GM12874 (cell line): ENCODE measurements around the gene C14orf93.

Source experiments
- TF ChIP-seq, protein P1 (sequence below): IDR thresholded peaks from 2 replicates; pipeline ENCODE4 v1.5.1; 2011; ENCODE audit warnings: low read depth, mild to moderate bottlenecking, control low read depth, low read length, moderate library complexity; ENCODE audit not compliant: insufficient read depth

The C14orf93 gene

DNA sequence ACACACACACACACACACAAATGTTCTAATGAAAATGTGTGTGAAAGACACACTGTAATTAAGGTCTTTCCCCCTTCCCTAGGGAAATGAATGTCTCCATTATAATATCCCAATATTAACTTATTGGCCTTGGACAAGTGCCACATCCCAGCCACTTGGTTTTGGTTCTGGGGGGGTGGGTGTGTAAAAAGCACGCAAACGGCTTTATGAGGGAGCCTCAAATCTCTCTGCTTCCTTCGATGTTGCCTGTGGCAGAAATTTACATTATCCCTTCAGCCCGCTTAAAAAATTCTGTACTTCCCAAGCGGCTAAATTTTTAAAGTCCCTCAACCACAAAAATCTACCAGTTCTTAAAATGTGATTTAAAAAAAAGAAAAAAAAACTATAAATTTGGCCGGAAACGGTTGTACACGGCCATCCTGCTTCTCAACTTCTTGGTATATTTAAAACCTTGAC lies 432 bp downstream of the C14orf93 start:
- TF ChIP-seq, protein P1, sequence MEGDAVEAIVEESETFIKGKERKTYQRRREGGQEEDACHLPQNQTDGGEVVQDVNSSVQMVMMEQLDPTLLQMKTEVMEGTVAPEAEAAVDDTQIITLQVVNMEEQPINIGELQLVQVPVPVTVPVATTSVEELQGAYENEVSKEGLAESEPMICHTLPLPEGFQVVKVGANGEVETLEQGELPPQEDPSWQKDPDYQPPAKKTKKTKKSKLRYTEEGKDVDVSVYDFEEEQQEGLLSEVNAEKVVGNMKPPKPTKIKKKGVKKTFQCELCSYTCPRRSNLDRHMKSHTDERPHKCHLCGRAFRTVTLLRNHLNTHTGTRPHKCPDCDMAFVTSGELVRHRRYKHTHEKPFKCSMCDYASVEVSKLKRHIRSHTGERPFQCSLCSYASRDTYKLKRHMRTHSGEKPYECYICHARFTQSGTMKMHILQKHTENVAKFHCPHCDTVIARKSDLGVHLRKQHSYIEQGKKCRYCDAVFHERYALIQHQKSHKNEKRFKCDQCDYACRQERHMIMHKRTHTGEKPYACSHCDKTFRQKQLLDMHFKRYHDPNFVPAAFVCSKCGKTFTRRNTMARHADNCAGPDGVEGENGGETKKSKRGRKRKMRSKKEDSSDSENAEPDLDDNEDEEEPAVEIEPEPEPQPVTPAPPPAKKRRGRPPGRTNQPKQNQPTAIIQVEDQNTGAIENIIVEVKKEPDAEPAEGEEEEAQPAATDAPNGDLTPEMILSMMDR = no peak

DNA sequence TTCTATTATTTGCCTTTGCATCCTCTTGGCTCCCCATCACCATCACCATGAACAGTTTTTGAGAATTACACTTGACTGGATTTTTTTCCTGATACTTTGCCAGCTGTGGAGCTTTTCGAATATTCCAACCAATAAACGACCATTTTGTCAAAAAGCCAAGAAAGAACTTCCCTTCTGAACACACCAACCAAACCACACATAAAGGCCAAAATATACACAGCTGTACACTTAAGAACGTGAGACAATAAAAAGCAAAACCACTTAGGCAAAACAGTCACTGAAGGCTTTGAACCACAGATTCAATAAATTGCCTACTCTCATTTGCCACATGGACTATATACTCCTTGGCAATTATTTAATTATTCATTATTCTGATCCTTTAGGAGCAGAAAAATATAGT lies 1.1 kb downstream of the C14orf93 start:
- TF ChIP-seq, protein P1 = no peak

DNA sequence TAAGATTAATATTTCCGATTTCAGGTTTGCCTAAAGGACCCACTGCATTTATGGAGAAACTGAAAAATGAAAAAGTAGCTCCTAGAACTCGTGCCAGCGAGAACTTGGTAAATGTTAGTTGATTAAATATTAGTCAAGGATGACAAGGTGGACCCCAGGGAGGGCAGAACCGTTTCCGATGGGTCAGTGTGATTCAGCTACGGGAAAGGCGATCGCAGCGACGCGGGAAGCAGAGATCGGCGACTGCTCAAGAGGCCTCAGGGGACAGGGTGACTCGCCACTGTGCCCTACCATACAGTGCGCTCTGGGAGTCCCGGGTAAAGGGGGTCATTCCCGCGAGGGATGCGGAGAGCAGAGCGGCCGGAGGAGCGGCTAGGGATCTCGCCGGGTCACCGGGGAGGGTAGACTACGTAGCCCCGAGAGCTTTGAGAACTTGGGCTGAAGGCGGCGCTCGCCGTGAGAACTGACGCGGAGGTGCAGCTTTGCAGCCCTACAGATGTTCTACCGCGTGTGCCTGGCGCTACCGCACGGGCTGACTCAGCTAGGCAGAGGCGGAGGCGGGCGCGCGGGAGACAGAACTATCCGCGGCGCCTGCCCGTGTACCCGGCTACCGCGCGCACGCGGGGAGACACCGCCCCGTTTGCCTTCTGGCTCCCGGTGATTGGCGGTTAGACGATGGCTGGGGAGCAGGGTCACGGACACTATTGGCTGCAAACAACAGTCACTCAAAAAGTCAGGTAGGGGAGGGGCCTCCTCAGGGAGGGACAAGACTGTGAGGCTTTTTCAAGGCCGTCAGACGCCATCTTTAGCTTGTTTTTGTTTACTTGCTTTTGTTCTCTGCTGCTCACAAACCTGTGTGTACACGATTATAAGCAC lies 3.2 kb downstream of the C14orf93 start:
- TF ChIP-seq, protein P1 = peak; percentile 49

DNA sequence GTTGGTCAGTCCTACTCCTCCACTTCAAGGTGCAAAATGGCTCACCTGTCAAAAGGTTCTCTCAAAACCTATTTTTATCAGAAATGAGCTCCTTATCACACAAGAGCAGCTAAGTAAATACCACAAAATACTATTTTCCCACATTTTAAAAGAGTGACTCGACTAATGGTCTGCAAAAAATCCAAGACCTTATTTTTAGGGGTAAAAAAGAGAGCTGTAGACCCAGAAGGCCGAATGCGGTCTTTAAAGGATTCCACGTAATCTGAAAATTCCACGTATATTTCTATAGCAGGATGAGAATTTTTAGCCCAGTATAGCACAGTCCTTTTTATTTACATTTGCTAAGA lies 3.8 kb downstream of the C14orf93 start:
- TF ChIP-seq, protein P1 = no peak

DNA sequence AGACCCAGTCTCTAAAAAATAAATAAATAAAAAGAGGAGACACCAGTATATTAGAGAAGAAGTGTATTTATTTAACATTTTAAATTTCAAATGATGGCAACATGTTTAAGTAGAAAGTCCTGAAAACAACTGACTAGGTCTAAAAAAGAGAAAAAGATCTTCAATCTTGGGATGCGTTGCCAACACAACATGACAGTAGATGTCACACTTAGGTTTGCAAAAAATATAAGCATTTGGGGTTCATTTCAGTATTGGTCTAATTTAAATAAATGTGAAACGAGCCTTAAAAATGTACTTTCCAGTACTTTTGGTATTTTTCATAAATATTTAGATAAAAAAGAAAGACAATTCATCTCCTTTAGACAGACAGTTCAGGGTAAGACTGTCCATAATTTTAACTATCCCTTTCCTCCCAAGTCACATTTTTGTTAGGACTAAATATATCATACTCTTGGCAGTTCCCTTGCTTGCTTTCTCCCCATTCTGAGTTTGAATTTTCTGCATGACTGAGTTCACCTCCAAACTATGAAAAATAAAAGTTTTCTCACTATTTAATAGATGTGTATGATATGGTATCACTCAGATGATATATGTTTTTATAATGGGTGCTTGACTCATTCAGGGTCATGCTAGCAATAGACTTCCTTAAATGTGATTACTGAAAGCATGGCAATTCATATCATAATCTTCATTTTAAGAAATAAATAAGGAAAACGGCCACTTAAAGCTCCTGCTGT lies 4.3 kb downstream of the C14orf93 start:
- TF ChIP-seq, protein P1 = no peak

DNA sequence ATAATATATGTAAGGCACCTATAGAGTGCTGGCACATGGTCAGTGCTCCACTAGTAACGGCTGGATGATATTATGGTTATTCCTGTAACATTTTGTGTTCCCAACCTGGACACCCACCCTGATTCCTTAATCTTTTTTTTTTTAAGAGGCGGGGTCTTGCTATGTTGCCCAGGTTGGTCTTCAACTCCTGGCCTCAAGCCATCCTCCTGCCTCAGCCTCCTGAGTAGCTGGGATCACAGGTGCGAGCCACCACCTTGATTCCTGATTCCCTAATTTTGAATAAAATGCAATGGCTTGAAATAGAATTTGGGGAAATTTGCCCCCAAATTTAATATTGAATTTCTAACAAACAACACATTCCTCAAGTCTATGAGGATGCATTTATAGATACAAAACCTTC lies 7.4 kb downstream of the C14orf93 start:
- TF ChIP-seq, protein P1 = no peak

DNA sequence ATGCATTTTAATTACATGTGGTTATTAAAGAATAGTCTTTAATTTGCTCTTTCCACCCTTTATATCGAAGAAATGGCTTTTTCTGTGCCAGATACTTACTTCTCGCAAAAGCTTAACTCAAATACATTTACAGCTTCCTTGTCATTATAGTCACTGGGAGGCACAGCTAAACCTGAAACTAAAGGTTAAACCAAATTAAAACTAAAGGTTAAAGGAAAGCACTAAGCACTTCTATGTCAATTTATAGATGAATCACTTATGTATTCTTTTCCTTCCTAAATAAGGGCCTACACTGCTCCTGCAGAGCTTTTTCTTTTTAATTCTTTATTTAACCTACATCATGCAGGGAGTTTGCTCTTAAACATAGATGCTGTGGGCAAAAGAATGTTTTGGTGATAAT lies 9.1 kb downstream of the C14orf93 start:
- TF ChIP-seq, protein P1 = no peak
